ENCODE results near the gene EYA4. TPM values are rescaled to one million over a fixed set of nuclear protein-coding genes. Genes with fewer than 3 reads are reported as not detected.

EYA4 gene
- total and polyA plus RNA-seq, 10 donors: 0.03 to 2.6 (median 1.3) TPM

DNA sequence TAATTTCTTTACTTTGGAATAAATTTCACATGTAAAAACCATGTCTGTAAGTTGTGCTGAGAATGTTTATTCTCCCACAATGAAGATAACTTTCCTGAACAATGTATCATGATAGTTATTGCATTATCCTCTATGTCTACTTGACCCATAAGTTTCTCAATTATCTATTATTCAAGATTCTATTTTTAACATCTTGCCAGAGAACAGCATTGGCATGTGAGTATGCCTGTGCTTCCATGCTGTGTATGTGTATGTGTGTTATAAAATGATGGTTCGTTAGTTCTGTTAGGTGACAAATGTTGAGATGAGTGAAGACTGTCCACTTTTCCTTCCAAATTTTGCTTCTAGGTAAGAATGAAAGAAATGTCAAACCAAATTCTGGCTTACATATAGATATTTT lies 111.9 kb downstream of the EYA4 start:
- 0 to 90% (median 70%) methylated on average over 1 of the region's 1 CpG for WGBS, 5 donors

DNA sequence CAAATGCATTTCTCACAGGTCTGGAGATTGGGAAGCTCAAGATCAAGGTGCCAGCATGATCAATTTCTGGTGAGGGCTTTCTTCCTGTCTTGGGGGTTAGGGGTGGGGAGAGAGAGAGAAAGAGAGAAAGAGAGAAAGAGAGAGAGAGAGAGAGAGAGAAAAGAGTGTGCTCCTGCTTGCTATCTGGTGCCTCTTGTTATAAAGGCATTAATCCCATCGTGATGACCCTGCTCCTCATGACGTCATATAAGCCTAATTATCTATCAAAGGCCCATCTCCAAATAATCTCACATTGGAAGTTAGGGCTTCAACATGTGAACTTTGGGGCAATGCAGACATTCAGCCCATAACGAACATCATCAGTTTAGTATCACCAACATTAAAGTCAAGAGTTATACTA lies 114.8 kb downstream of the EYA4 start:
- H3K4me3 ChIP-seq: no peak overlapping the region
- 77 to 86% (median 81%) methylated on average over 3 of the region's 3 CpGs for WGBS, 5 donors
- H3K36me3 ChIP-seq: no peaks in the 10 kb centered on the region
- H3K9me3 ChIP-seq: no peaks in the 10 kb centered on the region
- intact Hi-C loops (cut with DNase I; ENCODE audit: low total_unique reads): no loop called here
- H3K4me1 ChIP-seq: no peaks in the 10 kb centered on the region
- TF ChIP-seq, protein P1, sequence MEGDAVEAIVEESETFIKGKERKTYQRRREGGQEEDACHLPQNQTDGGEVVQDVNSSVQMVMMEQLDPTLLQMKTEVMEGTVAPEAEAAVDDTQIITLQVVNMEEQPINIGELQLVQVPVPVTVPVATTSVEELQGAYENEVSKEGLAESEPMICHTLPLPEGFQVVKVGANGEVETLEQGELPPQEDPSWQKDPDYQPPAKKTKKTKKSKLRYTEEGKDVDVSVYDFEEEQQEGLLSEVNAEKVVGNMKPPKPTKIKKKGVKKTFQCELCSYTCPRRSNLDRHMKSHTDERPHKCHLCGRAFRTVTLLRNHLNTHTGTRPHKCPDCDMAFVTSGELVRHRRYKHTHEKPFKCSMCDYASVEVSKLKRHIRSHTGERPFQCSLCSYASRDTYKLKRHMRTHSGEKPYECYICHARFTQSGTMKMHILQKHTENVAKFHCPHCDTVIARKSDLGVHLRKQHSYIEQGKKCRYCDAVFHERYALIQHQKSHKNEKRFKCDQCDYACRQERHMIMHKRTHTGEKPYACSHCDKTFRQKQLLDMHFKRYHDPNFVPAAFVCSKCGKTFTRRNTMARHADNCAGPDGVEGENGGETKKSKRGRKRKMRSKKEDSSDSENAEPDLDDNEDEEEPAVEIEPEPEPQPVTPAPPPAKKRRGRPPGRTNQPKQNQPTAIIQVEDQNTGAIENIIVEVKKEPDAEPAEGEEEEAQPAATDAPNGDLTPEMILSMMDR (IDR thresholded peaks at IDR 0.05 in 8 of 11, conservative IDR thresholded peaks at IDR 0.05 in 3 of 11): no peak
- TF ChIP-seq POLR2A (IDR thresholded peaks at IDR 0.05) (no peak), POLR2AphosphoS5 (IDR thresholded peaks at IDR 0.05) (no peak)
- H3K27ac ChIP-seq: no peak overlapping the region
- no peak for DNase-seq
- H3K27me3 ChIP-seq (replicated peaks in 1 of 7): no peaks in the 10 kb centered on the region

More for the DNA sequence above, 111.9 kb downstream of the EYA4 start:
- H3K27ac ChIP-seq: no peak overlapping the region
- no peaks in the 10 kb centered on the region for H3K27me3 ChIP-seq (replicated peaks in 1 of 7)
- H3K9me3 ChIP-seq: no peaks in the 10 kb centered on the region
- H3K36me3 ChIP-seq: no peaks in the 10 kb centered on the region
- intact Hi-C loops (cut with DNase I; ENCODE audit: low total_unique reads): no loop called here
- TF ChIP-seq, protein P1 (IDR thresholded peaks at IDR 0.05 in 8 of 11, conservative IDR thresholded peaks at IDR 0.05 in 3 of 11): no peak
- TF ChIP-seq POLR2A (IDR thresholded peaks at IDR 0.05) (no peak), POLR2AphosphoS5 (IDR thresholded peaks at IDR 0.05) (no peak)
- no peaks in the 10 kb centered on the region for H3K4me1 ChIP-seq
- no peak overlapping the region for H3K4me3 ChIP-seq
- DNase-seq: no peak

DNA sequence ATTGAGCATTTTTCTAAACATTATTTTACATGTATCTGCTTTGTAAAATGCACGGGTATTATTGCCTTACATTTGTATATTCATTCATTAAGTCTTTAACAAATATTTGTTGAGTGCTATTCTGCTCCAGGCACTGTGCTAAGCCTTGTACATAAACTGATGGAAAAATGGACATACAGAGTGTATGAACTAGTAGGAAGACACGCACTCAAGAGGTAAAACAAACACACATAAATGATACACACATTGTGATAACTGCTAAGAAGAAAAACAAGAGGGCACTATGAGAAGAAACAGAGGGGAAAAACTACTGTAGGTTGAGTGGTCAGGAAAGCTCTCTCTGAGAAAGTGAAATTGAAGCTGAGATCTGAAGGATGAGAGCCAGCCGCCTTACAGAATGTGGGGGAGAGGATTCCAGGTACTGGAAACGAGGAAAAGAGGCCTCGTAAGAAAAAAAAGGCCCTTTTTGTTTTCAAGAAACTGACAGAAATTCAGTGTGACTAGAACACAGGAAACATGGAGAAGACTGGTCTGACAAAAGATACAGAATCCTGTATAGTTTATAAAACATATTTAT lies 117.5 kb downstream of the EYA4 start:
- 69 to 80% (median 75%) methylated on average over 5 of the region's 5 CpGs for WGBS, 5 donors
- H3K9me3 ChIP-seq: no peaks in the 10 kb centered on the region
- DNase-seq: no peak
- H3K4me3 ChIP-seq: no peak overlapping the region
- no peak overlapping the region for H3K27ac ChIP-seq
- intact Hi-C loops (cut with DNase I; ENCODE audit: low total_unique reads): no loop called here
- TF ChIP-seq POLR2AphosphoS5 (IDR thresholded peaks at IDR 0.05) (no peak), POLR2A (IDR thresholded peaks at IDR 0.05) (no peak)
- TF ChIP-seq, protein P1 (IDR thresholded peaks at IDR 0.05 in 8 of 11, conservative IDR thresholded peaks at IDR 0.05 in 3 of 11): no peak
- H3K27me3 ChIP-seq (replicated peaks in 1 of 7): no peaks in the 10 kb centered on the region
- no peaks in the 10 kb centered on the region for H3K36me3 ChIP-seq
- H3K4me1 ChIP-seq: no peaks in the 10 kb centered on the region

DNA sequence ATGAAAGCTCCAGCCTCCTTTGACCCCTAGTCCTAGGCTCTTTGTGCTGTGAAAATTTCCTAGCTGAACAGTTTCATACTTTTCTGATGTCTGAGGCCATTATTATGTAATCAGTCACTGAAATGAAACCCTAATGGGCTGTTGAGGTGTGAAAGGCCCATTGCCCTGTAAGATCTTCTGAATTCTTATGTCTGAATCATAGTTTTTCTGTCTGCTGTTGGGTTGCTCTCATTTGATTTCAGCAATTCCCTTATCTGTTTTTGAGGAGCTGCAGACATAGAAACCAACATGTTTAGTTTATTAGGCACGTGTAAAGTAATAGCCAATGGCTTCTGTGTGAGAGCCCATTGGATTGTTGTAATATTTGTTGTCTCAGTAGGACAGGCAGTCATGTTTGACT lies 118.1 kb downstream of the EYA4 start:
- Histone ChIP-seq H3K4me3 (no peak overlapping the region), H3K27ac (no peak overlapping the region), H3K27me3 (replicated peaks in 1 of 7) (no peaks in the 10 kb centered on the region), H3K9me3 (no peaks in the 10 kb centered on the region), H3K4me1 (no peaks in the 10 kb centered on the region), H3K36me3 (no peaks in the 10 kb centered on the region)
- intact Hi-C loops (cut with DNase I; ENCODE audit: low total_unique reads): no loop called here
- TF ChIP-seq POLR2AphosphoS5 (IDR thresholded peaks at IDR 0.05) (no peak), POLR2A (IDR thresholded peaks at IDR 0.05) (no peak)
- TF ChIP-seq, protein P1 (IDR thresholded peaks at IDR 0.05 in 8 of 11, conservative IDR thresholded peaks at IDR 0.05 in 3 of 11): no peak
- DNase-seq: no peak
- 74 to 97% (median 84%) methylated on average over 1 of the region's 1 CpG for WGBS, 5 donors
